HG02759 (cell line): Measurements from ENCODE around the gene STMN3.

Experiments
- ATAC-seq: cut with Tn5 transposase; IDR thresholded peaks from one replicate; pipeline ENCODE4 v1.9.1; 2021; ENCODE audit warnings: mild to moderate bottlenecking, moderate library complexity; ENCODE audit not compliant: unreplicated experiment

STMN3 gene

DNA sequence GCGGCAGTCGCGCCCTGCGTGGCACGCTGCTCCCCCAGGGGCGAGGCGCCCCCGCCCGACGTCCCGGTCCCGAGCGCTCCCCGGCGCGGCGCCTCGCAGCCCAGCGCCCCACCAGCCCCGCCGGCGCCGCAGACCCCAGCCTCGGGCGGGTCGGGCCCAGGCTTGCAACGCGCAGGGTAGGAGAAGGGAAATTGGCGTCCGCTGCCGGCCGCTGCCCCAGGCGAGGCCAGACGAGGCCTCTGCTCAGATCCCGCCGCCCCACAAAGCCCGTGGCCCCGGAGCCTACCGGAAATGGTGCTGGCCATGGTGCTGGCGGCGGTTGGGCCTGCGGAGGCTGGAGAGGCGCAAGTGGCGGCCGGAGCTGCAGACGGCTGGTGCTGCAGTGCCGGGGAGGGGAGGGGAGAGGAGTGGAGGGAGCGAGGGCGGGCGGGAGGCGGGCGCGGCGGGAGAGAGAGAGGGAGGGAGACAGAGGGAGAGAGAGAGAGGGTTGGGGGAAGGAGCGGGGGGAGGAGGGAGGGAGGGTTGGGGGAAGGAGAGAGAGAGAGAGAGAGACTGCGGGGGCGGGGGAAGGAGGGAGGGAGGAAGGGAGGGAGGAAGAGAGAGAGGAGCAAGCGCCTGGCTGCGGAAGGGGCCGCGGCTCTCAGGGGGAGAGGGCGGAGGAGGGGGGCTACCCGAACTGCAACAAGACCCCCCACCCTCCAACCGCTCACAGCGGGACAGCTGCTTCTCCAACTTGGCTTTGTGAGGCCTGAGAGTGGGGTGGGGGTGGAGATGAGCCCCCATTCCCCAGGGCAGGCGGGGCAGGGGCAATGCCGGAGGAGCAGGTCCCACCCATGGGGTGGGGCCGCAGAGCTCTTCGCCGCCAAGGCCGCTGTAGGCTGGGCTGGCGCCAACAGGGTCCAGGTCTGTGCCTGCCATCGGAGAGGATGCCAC lies at the start of gene STMN3:
TSS of gene STMN3 (minus strand) at position 384 of the 933 bp plus-strand sequence. CDS start at position 305, 79 bp downstream.
- no peak for ATAC-seq

DNA sequence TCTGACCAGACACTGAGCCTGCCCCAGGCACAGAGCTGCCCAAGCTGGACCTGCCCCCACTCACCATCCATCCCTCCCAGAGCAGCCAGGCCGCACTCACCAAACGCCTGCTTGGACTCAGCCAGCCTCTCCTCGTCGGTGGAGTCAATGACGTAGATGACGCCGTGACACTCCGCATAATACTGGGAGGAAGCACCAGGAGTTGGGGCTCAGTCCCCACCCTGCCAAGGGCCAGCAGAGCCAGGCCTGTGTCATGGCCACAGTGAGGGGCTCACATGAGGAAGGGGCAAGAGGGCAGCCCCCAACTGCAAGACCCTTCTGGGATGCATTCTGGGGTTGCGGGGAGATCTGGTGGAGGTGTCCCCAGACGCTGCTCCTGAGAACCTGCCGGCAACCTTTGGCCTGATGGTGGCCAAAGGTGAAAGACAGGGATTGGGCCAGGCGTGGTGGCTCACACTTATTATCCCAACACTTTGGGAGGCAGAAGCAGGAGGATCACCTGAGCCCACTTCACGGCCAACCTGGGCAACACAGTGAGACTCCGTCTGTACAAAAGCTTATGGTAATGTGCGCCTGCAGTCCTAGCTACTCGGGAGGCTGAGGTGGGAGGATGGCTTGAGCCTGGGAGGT lies 48.9 kb upstream of the STMN3 start:
- ATAC-seq = no peak

DNA sequence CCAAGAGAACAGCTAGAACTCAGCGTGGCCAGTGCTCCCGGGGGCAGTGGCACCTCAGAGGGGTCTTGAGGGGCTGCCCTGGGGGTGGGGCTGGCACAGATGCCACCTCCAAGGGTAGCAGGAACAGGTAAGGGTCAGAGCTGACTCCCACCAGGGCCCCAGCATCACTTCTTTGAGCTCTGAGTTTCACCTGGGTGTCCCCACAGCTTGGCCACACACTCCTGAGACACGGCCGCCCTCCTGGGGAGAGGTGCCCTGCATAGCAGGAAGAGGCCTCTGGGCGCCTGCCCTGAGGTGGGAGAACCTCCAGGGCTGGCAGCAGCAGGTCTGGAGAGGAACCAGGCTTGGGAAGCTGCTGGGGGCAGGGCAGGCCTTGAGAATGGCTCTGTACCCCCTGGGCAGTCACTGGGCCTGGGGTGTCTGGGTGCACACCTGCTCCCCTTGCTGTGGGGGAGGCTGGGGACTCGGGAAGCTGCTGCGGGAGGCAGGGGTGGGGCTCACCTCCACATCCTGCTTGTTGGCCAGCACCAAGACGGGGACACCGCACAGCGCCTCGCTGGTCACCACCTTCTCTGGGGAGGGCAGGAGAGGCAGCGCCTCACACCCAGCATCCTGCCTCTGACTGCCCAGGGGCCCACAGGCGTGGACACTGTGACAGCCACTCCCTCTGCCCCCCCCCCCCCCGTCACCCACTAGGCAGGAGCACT lies 48.3 kb upstream of the STMN3 start:
- ATAC-seq = no peak

DNA sequence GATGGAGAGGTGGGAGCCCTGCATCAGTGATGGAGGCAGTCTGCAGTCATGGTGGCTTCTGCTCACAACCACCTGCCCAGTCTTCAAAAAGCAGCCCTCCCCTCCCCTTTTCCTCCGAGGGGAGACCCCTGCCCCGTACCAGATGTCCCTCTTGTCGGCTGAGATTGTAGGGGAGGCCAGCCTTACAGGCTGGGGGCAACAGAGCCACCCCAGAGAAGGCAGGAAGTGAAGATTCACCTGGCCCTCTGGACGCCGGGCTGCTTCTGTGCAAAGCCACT lies 47.8 kb upstream of the STMN3 start:
- no peak for ATAC-seq

DNA sequence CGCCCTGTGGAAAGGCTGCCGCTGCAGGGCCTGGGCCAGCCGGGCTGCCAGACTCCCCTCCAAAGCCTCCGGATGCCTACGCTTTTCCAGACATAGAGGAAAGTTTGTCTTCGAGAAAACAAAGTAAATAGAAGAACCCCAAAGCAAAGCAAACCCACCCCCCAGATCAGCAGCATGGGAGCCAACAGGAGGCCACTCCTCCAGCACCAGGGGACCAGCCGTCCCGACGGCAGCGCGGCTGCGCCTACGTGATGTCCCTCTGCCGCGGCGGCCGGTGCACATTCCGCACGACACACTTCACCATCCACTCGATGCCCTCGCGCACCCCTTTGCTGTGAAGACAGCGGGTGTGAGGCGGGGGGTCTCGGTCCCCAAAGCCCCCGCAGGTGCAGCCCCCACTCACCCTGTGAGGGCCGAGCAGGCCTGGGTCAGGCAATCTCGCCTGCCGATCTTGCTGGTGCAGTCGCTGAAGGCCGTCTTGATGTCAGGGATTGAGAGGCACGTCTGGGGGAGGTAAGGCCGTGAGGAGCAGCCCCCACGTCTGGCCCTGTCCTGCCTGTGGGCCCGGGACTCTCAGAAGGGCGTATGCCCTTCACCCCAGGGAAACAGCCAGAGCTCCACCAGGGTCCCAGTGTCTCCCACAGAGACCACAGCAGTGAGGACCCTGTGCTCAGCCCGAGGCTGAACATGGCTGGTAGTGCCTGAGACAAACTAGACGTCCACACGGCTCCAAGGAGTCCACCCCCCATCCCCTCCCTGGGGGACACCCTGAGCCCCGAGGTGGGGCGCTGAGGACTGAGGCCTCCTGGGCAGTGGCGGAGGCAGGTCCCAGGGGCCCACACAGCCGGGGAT lies 47.2 kb upstream of the STMN3 start:
- no peak for ATAC-seq

DNA sequence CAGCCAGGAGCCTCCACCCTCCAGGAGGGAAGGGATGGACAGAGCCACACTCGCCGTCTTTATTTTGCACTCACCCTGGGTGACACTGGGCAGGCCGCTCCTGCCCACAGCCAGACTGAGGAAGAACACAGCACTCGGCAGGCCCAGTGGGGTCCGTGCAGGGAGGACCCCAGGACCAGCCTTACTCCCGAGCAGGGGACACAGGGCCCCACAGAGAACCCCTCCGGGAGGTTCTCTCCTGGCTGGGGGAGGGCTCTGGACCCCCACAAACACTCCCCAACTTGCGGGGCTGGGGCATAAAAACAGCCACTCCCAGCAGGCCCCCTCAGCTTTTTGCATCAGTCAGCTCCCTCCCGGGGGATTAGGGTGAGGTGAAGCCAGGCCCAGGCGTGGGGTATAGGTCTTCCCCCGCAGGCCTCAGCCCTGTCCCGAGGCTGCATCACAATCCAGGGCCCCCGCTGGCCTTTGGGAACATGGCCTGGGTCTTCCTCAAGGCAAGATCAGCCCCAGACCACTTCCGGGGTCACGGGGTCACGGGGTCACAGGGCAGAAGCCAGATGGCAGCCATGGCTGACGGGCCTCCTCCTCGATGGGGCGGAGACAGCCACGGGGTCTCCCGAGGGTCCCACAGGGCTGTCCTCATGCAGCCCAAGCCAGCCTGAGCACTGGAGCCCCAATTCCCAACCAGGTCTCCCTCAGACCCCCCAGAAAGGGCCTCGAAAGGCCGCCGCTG lies 46.4 kb upstream of the STMN3 start:
- ATAC-seq = no peak

DNA sequence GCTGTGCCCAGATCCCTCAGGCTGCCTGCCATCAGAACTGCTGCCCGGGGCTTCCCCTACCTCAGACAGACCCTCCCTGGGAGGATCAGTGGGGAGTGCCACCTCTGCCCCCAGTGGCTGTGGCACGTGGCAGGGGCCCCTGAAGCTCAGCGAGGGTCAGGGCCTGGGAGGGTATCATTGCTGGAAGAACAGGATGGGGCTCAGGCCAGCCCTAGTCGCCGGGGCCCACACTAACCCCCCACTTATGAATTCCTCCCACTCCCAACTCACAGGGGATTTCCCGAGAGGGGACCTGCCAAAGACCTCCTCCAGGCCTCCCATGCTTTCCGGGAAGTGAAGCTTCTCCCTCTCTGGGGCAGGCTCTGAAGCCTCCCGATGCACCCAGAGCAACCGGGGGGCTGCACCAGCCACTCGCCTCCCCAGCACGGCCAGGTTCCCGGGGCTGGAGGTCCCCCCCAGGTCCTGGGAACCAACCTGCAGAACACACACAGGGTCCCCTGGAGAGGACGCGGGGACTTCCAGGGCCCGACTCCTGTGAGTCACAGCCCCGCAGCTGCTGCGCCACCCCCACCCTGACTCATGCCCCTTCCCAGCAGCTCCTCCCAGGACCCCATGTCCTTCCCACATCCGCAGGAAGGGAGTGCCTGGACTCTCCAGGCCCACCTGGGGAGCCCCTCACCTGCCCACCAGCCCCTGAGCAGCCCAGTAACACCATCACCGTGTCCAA lies 45.7 kb upstream of the STMN3 start:
- no peak for ATAC-seq

DNA sequence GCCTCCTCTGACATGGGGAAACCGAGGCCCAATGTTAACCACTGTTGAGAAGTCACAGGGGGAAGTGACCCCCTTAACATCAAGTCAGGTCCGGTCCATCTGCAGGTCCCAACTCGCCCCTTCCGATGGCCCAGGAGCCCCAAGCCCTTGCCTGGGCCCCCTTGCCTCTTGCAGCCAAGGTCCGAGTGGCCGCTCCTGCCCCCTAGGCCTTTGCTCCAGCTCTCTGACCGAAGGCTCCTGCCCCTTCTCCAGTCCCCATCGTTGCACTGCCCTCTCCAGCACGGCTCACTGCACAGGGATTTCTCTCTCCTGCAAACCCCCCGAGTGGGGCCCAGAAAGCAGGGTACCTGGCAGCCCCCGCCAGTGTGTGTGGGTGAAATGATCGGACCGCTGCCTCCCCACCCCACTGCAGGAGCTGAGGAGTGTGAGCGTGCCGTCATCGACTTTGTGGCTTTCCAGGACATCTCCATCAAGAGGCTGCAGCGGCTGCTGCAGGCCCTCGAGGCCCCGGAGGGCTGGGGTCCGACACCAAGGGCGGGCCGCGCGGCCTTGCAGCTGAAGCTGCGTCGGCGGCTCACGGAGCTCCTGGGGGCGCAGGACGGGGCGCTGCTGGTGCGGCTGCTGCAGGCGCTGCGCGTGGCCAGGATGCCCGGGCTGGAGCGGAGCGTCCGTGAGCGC lies 44.8 kb upstream of the STMN3 start:
- no peak for ATAC-seq

DNA sequence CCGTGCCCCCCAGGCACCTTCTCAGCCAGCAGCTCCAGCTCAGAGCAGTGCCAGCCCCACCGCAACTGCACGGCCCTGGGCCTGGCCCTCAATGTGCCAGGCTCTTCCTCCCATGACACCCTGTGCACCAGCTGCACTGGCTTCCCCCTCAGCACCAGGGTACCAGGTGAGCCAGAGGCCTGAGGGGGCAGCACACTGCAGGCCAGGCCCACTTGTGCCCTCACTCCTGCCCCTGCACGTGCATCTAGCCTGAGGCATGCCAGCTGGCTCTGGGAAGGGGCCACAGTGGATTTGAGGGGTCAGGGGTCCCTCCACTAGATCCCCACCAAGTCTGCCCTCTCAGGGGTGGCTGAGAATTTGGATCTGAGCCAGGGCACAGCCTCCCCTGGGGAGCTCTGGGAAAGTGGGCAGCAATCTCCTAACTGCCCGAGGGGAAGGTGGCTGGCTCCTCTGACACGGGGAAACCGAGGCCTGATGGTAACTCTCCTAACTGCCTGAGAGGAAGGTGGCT lies 44.2 kb upstream of the STMN3 start:
- no peak for ATAC-seq

DNA sequence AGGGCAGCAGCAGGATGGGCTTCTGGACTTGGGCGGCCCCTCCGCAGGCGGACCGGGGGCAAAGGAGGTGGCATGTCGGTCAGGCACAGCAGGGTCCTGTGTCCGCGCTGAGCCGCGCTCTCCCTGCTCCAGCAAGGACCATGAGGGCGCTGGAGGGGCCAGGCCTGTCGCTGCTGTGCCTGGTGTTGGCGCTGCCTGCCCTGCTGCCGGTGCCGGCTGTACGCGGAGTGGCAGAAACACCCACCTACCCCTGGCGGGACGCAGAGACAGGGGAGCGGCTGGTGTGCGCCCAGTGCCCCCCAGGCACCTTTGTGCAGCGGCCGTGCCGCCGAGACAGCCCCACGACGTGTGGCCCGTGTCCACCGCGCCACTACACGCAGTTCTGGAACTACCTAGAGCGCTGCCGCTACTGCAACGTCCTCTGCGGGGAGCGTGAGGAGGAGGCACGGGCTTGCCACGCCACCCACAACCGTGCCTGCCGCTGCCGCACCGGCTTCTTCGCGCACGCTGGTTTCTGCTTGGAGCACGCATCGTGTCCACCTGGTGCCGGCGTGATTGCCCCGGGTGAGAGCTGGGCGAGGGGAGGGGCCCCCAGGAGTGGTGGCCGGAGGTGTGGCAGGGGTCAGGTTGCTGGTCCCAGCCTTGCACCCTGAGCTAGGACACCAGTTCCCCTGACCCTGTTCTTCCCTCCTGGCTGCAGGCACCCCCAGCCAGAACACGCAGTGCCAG lies 43.6 kb upstream of the STMN3 start, which contains the start of gene TNFRSF6B:
TSS of gene TNFRSF6B (plus strand) at position 25 of the 729 bp plus-strand sequence. CDS start at position 141, 116 bp downstream.
- no peak for ATAC-seq

DNA sequence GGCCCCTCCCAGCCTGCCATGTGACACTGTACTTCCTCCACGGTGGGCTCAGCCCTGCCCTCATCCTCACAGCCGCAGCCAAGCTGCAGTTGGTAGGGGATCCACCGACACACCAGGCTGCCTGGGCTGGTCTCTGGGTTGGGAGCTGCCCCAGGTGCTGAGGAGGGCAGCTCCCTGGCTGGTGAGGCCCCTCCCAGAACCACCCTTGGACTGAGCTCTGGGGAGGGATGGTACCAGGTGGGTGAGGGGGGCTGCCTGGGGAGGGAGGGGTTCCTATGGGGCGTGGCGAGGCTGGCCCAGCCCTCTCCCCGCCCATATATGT lies 43.0 kb upstream of the STMN3 start:
- no peak for ATAC-seq

DNA sequence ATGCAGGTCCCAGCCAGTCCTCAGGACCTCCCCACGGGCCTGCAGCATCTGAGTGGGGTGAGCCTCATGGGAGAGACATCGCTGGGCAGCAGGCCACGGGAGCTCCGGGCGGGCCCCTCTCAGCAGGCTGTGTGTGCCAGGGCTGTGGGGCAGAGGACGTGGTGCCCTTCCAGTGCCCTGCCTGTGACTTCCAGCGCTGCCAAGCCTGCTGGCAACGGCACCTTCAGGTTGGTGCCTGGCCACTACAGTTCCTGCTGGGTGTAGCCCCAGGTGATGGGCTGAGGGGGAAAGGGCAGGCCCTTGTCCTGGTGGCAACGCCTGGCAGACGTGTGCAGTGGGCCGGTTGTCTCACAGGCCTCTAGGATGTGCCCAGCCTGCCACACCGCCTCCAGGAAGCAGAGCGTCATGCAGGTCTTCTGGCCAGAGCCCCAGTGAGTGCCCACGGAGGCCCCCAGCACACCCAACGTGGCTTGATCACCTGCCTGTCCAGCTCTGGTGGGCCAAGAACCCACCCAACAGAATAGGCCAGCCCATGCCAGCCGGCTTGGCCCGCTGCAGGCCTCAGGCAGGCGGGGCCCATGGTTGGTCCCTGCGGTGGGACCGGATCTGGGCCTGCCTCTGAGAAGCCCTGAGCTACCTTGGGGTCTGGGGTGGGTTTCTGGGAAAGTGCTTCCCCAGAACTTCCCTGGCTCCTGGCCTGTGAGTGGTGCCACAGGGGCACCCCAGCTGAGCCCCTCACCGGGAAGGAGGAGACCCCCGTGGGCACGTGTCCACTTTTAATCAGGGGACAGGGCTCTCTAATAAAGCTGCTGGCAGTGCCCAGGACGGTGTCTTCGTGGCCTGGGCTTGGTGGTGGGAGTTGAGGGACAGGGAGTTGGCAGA lies 42.4 kb upstream of the STMN3 start:
- ATAC-seq = no peak

DNA sequence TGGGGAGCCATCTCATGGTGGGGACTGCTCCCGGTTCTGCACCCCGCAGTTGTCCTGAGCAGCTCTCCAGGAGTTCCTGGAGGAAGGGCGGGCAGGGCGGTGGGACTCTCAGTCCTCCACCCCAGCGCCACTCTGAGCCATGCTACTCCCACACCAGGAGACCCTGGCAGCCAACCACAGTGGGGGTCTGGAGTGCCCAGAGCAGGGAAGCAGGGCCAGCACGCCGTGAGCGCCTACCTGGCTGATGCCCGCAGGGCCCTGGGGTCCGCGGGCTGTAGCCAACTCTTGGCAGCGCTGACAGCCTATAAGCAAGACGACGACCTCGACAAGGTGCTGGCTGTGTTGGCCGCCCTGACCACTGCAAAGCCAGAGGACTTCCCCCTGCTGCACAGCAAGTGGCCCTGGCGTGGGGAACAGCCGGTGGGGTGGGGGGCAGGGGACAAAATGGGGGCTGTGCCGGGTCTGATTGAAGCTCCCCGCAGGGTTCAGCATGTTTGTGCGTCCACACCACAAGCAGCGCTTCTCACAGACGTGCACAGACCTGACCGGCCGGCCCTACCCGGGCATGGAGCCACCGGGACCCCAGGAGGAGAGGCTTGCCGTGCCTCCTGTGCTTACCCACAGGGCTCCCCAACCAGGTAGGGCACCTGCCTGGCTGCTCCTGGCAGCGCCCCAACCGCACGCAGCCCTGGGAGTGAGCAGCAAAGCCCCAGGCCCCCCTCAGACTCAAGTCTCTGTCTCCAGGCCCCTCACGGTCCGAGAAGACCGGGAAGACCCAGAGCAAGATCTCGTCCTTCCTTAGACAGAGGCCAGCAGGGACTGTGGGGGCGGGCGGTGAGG lies 41.6 kb upstream of the STMN3 start:
- no peak for ATAC-seq

DNA sequence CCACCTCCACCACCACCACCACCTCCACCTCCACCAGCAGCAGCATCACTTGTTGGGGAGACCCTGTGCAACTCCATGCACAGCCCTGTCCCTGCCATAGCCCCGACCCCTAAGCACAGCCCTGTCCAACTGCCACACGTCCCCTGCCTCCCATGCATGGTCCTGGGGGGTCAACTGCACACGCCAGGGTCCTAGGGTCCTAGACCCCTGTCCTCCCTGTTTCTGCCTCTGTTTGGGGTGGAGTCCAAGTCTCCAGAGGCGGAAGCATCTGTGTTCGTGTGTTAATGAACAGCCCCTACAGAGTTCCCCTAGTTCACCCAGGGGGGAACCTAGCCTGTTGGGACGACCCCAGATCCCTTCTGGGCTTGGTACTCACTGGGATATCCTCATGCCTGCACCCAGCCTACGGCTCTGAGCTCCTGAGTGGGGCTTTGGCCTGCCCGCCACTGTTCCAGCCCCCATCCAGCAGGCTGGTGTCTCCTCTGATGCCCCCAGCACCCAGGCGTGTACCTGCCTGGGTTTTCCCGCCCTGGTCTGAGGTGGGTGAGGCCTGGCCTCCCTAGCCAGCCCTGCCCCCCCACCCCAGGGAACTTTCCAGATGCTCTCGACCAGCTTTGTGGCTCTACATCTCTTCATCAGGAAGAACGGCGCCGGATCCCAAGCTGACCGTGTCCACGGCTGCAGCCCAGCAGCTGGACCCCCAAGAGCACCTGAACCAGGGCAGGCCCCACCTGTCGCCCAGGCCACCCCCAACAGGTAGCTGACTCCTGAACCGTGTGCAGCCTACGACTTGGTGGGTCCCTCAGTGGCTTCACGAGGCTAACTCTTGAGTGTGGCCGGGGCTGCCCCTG lies 40.7 kb upstream of the STMN3 start:
- ATAC-seq = no peak

DNA sequence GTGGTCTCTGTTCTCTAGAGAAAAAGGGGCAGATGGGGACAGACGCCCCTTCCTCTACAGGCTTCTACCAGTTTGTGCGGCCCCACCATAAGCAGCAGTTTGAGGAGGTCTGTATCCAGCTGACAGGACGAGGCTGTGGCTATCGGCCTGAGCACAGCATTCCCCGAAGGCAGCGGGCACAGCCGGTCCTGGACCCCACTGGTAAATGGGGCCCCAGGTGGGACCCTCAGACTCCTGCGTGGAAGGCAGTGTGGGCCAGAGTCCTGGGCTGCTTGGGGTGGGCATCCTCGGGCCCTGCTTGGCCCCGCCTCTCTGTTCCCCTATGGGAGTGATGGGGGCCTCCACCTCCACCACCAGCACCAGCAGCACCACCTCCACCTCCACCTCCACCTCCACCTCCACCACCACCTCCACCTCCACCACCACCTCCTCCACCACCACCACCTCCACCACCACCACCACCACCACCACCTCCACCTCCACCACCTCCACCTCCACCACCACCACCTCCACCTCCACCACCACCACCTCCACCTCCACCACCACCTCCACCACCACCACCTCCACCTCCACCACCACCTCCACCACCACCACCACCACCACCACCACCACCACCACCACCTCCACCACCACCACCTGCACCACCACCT lies 40.0 kb upstream of the STMN3 start:
- ATAC-seq = no peak
